Activated CD4-positive, alpha-beta T cell treated with anti-CD3 and anti-CD28 coated beads, Interleukin-2, amount 50 U/mL, for 48 hours (primary cell): ENCODE data around the gene GRAMD1A.
"Not testable (repeated sequence)": the region's sequence is repeated elsewhere in the genome, so short reads cannot be mapped to it uniquely, and the experiment has no call there.

ENCODE experiments used
- DNase-seq, 2 experiments: peaks; one replicate each; pipeline ENCODE4 v3.0.0-alpha.2; 2020

GRAMD1A gene

DNA sequence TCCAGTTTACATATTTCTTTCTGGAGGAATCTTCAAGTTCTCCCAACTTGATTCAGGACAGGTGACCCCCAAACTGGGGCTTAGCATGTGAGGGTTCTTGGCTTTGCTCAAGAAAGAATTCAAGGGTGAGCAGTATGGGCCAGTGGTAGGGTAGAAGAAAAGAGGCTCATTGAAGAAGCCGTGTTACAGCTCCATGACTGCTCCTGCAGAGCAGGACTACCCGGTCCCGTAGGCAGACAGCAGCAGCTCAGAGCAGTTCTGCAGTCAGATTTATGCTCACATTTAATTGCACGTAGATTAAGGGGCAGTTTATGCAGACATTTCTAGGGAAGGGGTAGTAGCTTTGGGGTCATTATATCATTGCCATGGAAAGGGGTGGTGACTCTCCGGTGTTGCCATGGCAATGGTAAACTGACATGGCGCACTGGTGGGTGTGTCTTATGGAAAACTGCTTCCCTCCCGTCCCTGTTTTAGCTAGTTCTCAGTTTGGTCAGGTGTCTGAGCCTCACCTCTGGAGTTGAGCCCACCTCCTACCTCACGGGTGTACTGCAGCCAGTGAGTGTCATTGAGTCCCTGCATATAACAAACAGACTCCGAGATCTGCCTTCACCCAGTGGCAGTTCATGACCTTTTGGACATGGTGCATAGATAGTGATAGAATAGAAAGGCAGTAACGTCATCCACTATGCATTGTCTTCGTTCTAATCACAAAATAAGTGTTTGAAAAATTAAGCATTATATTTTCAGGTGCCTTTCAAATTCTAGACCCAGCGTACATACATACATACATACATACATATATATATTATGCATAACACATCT, 20.1 kb upstream of the GRAMD1A start:
- no peak for DNase-seq

DNA sequence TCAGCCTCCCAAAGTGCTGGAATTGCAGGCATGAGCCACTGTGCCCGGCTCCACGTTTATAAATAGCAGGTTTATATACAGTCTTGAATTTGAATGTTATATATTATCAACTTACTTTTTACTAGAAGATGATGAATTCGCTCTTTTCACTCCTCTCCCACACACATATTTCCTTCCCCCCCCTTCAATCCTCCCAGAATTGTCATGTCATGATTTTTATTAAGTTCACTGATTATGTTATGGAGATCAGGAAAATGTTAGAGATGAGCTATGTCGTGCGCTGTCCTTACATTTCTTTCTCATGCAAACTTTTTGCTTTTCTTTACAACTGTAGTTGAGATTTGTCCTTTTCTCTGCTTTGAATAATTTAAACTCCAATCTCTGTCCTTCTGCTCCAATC, 17.8 kb upstream of the GRAMD1A start:
- no peak for DNase-seq

GRCh38 chr19:34983786-34984185, 16.3 kb upstream of the GRAMD1A start:
- DNase-seq = no peak

DNA sequence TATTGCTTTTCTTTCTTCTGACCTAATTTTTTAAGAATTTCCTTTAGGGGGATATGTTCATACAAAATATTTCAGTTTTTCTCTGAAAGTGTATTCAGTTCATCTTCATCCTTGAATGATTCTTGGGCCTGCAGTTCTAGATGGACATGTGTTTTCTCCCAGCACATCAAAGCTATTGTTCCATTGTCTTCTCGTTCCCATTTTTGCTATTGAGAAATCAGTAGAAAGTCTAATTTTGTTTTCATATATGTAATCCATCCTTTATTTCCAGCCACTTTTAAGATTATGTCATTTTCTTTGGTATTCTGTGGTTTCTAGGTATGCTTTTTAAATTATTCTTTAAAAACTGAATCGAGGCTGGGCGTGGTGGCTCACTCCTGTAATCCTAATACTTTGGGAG, 15.8 kb upstream of the GRAMD1A start:
- DNase-seq = no peak

DNA sequence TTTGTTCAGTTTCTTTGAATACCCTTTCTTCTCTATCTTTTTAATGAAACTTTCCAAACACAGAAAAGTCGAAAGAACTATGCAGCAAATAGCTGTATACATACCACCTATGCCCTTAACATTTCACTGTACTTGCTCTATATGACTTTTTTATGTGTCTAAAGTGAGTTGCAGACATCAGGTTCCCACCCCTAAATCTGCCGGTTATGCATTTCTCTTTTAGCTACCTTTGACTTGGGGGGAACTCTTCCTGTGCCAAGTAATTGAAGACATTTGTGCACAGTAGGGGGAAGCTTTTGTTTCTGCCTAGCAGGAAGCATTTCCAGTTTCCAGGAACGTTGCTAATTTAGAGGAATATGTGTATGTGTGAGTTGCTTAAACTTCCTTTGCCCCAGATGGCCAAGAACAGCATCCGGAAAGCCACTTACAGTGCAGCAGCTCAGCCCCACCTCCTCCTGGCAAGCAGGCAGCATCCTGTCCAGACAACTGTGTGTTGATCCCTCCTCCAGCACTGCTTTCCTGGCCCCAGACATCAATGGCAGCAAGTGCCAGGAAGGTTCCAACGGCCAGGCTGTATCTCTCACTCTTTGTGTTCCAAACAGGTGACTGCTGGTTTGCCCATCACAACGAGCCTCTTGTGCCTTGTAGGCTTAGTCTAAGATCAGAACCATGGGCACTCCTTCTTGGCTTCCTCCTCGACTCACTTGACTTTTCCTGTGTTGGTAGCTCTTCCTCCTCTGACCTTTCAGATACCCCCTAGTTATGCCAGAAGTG, 14.7 kb upstream of the GRAMD1A start:
- DNase-seq = peak; percentile 48 to 57

DNA sequence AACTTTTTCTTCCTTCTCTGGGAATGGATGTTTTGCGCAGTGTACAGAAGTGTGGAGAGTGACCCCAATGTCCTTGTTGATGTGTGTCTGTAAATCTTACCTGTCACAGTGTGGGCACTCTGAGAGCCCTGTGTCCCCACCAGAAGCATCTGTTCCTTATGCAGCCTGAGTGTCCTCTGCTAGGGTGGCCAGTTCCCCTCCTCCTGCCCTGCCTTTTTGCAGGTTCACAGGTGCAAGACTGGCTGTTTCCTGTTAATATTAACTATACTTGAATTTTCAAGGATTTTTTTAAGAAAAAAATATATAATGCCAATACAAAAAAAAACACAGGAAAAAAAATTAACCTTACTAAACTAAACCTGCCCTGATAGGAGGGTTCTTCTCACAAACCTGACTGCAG, 12.0 kb upstream of the GRAMD1A start:
- DNase-seq = no peak

- no peak for DNase-seq
Observed at GRCh38 chr19:34989298-34989697, 10.8 kb upstream of the GRAMD1A start.

DNA sequence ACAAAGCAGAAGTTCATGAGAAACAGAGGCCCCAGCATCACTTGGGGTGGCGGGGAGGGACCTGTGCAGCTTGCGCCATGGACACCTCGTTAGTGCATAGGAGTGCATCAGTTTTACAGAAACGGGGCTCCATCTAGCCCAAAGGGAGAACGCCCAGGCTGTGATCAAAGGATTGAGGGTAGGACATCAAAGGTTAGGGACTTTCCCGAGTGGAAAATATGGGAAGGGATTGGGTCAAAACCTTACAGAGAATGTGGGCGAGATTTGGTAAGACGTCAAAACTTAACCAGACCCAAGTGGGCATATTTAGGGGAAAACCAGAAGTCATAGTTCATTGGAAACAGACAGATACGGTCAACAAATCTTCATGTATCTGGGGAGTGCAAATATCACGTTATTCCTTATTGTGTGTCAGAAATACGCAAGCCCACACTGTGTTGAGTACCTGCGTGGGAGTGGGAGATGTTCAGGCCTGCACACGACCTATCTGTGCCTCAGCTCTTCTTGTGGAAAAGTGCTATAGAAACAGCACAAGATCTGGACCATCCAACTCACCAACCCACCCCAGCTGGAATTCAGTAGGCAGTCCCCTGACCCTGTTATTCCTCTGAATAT, 9.4 kb upstream of the GRAMD1A start:
- DNase-seq = peak; percentile 71 to 81

- DNase-seq = no peak
Observed at GRCh38 chr19:34991542-34992333, 8.4 kb upstream of the GRAMD1A start.

DNA sequence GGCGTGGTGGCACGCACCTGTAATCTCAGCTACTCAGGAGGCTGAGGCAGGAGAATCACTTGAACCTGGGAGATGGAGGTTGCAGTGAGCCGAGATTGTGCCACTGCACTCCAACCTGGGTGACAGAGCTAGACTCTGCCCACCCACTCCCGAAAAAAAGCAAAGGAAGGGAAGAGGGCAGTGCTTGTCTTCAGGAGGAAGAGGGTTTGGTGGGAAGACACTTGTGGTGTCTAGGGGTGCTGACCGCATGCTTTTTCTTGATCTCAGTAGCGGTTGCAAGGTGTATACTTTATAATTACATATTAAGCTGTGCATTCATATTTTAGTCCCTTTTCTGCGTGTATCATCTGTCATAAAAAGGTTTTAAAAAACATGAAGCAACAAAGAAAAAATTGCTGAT, 7.5 kb upstream of the GRAMD1A start:
- DNase-seq = not testable (repeated sequence)

DNA sequence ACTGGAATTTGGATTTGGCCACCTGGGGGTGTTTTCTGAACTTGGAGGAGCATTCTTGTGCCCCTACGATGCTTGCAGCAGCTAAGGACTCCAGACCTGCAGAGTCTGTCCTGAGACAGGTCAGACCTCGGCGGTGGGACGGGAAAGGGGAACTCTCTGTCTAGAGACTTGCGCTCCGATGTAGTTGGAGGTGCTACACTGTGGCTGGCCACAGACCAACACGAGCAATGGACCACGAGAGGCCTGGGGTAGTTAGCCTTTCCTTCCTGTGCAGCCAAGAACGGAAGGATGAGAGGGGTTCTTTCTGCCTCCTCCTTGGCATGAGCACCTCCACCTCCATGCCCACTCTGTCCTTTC, 5.9 kb upstream of the GRAMD1A start:
- DNase-seq = no peak

DNA sequence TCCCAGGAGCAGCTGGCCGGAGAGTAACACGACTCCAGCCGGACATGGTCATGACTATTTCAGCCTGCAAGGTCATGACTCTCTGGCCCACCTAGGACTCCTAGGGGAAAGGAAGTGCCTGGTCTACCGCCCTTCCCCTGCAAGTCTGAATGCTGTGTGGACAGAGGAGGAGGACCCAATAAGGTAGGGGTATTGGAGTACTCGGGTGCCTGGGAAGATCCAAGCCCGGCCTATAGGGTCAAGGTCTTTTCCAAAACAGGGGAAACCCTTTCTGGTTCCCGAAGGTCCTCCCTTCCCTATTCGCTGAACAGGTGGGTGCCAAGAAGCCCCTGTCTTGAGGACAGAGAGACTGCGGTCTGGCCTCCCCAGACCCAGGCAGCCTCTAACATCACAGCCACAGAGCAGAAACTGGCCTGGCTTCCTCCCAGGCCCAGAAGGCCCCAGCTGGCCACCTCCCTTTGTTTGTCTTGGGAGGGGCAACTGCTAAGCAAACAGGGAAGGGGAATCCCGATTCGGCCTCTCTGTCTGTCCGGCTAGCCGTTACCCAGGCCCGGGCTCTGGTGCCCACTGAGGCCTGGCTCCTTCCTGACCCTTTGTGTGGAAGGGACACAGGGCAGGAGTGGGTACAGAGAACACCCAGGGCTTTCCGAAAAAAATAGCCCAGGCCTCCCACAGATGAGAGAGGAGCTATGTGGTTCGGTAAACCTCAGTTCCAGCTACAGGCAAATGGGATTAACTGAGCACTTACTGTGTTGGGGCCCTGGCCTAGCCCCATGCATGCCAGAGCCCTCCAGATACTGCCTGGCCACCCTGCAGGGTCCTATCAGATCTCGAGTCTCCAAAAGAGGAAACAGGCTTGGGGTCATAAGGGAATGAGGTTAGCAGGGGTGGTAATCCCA, 5.2 kb upstream of the GRAMD1A start:
- no peak for DNase-seq

- DNase-seq = no peak
Observed at GRCh38 chr19:34995551-34995950, 4.6 kb upstream of the GRAMD1A start.

- DNase-seq = no peak
Observed at GRCh38 chr19:34997071-34997617, 3.0 kb upstream of the GRAMD1A start.

DNA sequence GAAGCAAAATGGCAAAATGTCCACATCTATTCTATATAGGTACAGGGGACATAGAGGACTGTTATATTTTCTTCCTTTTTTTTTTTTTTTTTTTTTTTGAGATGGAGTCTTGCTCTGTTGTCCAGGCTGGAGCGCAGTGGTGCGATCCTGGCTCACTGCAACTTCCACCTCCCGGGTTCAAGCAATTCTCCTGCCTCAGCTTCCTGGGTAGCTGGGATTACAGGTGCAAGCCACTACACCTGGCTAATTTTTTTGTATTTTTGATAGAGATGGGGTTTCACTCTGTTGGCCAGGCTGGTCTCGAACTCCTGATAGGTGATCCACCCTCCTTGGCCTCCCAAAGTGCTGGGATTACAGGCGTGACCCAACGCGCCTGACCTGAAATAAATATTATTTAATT, 1.9 kb upstream of the GRAMD1A start:
- DNase-seq = not testable (repeated sequence)

DNA sequence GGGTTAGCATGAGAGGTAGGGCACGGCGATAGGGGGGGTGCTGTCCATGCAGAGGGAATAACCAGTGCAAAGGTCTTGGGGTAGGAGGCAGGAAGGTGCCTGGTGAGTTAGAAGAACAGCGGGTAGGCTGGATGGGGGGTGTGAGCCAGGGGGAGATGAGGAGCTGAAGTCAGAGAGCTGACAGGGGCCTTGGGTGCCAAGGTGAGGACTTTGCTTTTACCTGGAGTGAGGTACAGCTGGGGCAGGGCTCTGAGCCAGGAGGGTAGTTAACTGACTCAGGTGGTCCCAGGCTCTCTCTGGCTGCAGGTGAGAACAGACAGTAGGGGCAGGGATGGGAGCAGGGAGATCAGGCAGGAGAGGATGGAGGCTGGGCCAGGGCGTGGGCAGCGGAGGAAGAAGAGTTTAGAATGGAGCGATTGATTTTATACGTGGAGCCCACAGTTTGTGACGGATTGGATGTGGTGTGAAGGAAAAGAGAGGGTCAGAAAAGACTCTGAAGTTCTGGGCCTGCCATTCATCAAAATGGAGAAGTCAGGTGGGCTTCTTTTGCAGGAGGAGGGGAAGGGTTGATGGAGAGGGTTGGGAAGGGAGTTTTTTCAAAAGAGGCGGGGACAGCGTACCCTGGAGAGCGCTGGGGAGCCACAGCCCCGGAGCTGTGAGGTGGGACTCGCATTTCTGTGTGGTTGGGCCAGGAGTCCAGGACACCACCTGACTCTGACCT, 1.2 kb upstream of the GRAMD1A start:
- no peak for DNase-seq

DNA sequence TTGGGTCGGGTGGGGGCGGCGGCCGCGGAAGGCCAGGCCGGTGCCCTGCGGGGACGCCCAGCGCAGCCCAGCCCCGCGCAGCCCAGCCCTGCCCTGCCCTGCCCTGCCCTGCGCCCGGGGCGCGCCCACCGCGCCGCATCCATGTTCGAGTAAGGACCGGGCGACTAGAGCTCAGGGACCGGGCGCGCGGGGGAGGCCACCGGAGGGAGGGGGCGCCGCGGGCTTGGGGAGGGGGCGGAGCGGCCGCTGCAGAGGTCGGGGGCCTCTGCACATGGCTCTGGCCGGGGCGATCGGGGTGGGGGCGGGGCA, 169 bp downstream of the GRAMD1A start:
- no peak for DNase-seq

GRCh38 chr19:35000647-35001501, 751 bp downstream of the GRAMD1A start:
- DNase-seq = peak; percentile 64 to 73

GRCh38 chr19:35002037-35002535, 2.0 kb downstream of the GRAMD1A start:
- no peak for DNase-seq
